ENCODE data around the gene BAHCC1. TPM values are rescaled to one million over a fixed set of nuclear protein-coding genes. Genes with fewer than 3 reads are reported as not detected.

Gene BAHCC1
- total RNA-seq, 1 experiment from 2014 or later: 29.8 TPM

- TF ChIP-seq ZNF532 (CRISPR knock-in tag; IDR thresholded peaks at IDR 0.05; ENCODE audit: borderline replicate concordance): no peak
- TF ChIP-seq TCF7 (CRISPR knock-in tag; IDR thresholded peaks at IDR 0.05; ENCODE audit: low read depth): peak; percentile 77
- 0 out of 2 replicates have a peak, but pooled peaks have one; percentile 45 for TF ChIP-seq E2F5 (CRISPR knock-in tag; IDR thresholded peaks at IDR 0.05)
- no peak for TF ChIP-seq ATF2 (CRISPR knock-in tag; IDR thresholded peaks at IDR 0.05; ENCODE audit: borderline replicate concordance, low read depth)
- no peak for TF ChIP-seq KAT7 (CRISPR knock-in tag; IDR thresholded peaks at IDR 0.05; ENCODE audit: borderline replicate concordance)
- no peak for TF ChIP-seq NR2C2 (CRISPR knock-in tag; IDR thresholded peaks at IDR 0.05)
- no peak for TF ChIP-seq E2F1 (CRISPR knock-in tag; IDR thresholded peaks at IDR 0.05)
- peak; percentile 82; the same call in 1 of the 2 replicates for TF ChIP-seq MAX (CRISPR knock-in tag; IDR thresholded peaks at IDR 0.05)
- TF ChIP-seq ATF1 (CRISPR knock-in tag; IDR thresholded peaks at IDR 0.05): no peak
- peak; percentile 28; the same call in 1 of the 2 replicates for TF ChIP-seq ELF4 (CRISPR knock-in tag; IDR thresholded peaks at IDR 0.05; ENCODE audit: low read depth)
- peak; percentile 74 for TF ChIP-seq FOXP4 (CRISPR knock-in tag; IDR thresholded peaks at IDR 0.05)
- TF ChIP-seq CTCF (IDR thresholded peaks at IDR 0.05): no peak
- peak; percentile 93; the same call in 1 of the 2 replicates for TF ChIP-seq TP53 (CRISPR knock-in tag; IDR thresholded peaks at IDR 0.05)
- TF ChIP-seq TEAD4 (CRISPR knock-in tag; IDR thresholded peaks at IDR 0.05): peak; percentile 70; the same call in 1 of the 2 replicates
- TF ChIP-seq ZNF317 (CRISPR knock-in tag; IDR thresholded peaks at IDR 0.05; ENCODE audit: borderline replicate concordance, low read depth): no peak
- no peak for TF ChIP-seq ATF3 (CRISPR knock-in tag; conservative IDR thresholded peaks at IDR 0.05)
- TF ChIP-seq GTF2I (CRISPR knock-in tag; conservative IDR thresholded peaks at IDR 0.05): no peak
- peak; percentile 65; the same call in 1 of the 2 replicates for TF ChIP-seq ZNF423 (CRISPR knock-in tag; IDR thresholded peaks at IDR 0.05)
- peak; percentile 90 for TF ChIP-seq TEAD1 (CRISPR knock-in tag; IDR thresholded peaks at IDR 0.05)
- no peak for TF ChIP-seq SMAD4 (CRISPR knock-in tag; IDR thresholded peaks at IDR 0.05)
- no peak for TF ChIP-seq ZNF263 (CRISPR knock-in tag; IDR thresholded peaks at IDR 0.05; ENCODE audit: low read depth)
- TF ChIP-seq NFE2L1 (CRISPR knock-in tag; IDR thresholded peaks at IDR 0.05): no peak
Observed at GRCh38 chr17:81481073-81481799, 86.0 kb downstream of the BAHCC1 start (continued).
